A673 (cell line): ENCODE measurements around the gene TMEFF1. TPM values are rescaled to one million over a fixed set of nuclear protein-coding genes. Genes with fewer than 3 reads are reported as not detected.

Source experiments
- BruUV-seq: library from RNA; stranded (reverse); fragments of 400-500 nt; replicated peaks from 2 replicates; lab custom pipeline; 2021; lab: Mats Ljungman, UMichigan
- CTCF ChIA-PET: fragments of 300-600 bp; sonication (Branson Sonifier 250); formaldehyde crosslinking; loops from one replicate; lab custom pipeline; 2022; ENCODE audit warnings: antibody characterized with exemption; lab: Charles Lee
- POLR2A ChIA-PET: fragments of 300-600 bp; sonication (Branson Sonifier 250); formaldehyde crosslinking; loops from one replicate; lab custom pipeline; 2022; ENCODE audit warnings: antibody characterized with exemption; ENCODE audit not compliant: low non-redundant PET; lab: Charles Lee
- DNase-seq: peaks from one replicate; pipeline ENCODE4 v3.0.0-alpha.2; 2015; ENCODE audit warnings: low spot score
- H3K27ac ChIP-seq: fragments of 200-600 bp; sonication (generic); 2 replicates; pipeline ENCODE4 v1.5.1; 2016; ENCODE audit warnings: mixed run types, low read depth, mild to moderate bottlenecking, mixed read lengths, antibody characterized with exemption, low read length; ENCODE audit not compliant: poor library complexity, severe bottlenecking
- H3K27me3 ChIP-seq: fragments of 200-600 bp; sonication (generic); replicated peaks from 2 replicates; pipeline ENCODE4 v1.6.1; 2017; ENCODE audit warnings: mixed run types, low read depth, mild to moderate bottlenecking, mixed read lengths, antibody characterized with exemption, low read length; ENCODE audit not compliant: insufficient read depth, poor library complexity
- H3K36me3 ChIP-seq: fragments of 200-600 bp; sonication (generic); 2 replicates; pipeline ENCODE4 v1.6.1; 2016; ENCODE audit warnings: mixed run types, mild to moderate bottlenecking, mixed read lengths, antibody characterized with exemption, low read length; ENCODE audit not compliant: insufficient read depth, poor library complexity, severe bottlenecking
- H3K4me1 ChIP-seq: fragments of 200-600 bp; sonication (generic); 2 replicates; pipeline ENCODE4 v1.6.1; 2017; ENCODE audit warnings: mixed run types, mild to moderate bottlenecking, mixed read lengths, antibody characterized with exemption, low read length; ENCODE audit not compliant: insufficient read depth, poor library complexity, severe bottlenecking
- H3K4me3 ChIP-seq: fragments of 200-600 bp; sonication (generic); 2 replicates; pipeline ENCODE4 v1.5.1; 2016; ENCODE audit warnings: low read depth, mixed run types, mild to moderate bottlenecking, mixed read lengths, low read length; ENCODE audit not compliant: poor library complexity, severe bottlenecking
- H3K9me3 ChIP-seq: fragments of 200-600 bp; sonication (generic); 2 replicates; pipeline ENCODE4 v1.6.1; 2016; ENCODE audit warnings: mixed run types, low read depth, mild to moderate bottlenecking, mixed read lengths, antibody characterized with exemption, low read length; ENCODE audit not compliant: poor library complexity, severe bottlenecking
- CTCF ChIP-seq: fragments of 300-800, 200-600 bp; sonication (generic); conservative IDR thresholded peaks from 2 replicates; pipeline ENCODE4 v1.5.1; 2017; ENCODE audit warnings: low read depth, mild to moderate bottlenecking, antibody characterized with exemption, low read length, moderate library complexity, mixed read lengths
- EZH2 ChIP-seq: fragments of 200-600 bp; sonication (generic); IDR thresholded peaks from 2 replicates; pipeline ENCODE4 v1.6.1; 2017; ENCODE audit warnings: borderline replicate concordance, low read depth, mild to moderate bottlenecking, mixed read lengths, antibody characterized with exemption, low read length; ENCODE audit not compliant: poor library complexity, severe bottlenecking
- intact Hi-C: fragments of 100-400 bp; cut with micrococcal nuclease; formaldehyde crosslinking; loops from one replicate; pipeline ENCODE4 v1.10.0; 2022; ENCODE audit not compliant: unreplicated experiment
- total RNA-seq: library from RNA; stranded (reverse); gene quantifications from 2 replicates; pipeline ENCODE4 v1.2.3, GENCODE V29; 2021

The TMEFF1 gene
- total RNA-seq, 1 experiment from 2014 or later = 19.1 TPM

DNA sequence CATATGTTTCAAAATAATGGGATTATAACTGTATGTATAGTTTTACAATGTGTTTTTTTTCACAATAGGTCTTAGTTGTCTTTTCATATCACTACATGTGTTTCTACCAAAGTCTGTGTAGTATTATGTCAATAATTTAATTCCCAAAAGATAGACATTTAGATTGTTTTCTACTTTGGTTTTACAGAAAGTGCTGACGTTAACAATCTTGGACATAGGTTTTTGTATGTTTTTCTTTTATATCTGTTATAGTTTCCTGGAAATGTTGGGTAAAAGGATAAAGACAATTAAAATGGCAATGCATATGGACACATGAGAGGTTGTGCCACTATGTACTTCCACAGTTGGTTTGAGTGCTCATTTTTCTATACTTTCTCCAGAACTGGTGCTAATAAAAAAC, 15.2 kb downstream of the TMEFF1 start:
- POLR2A ChIA-PET = no interaction called here
- CTCF ChIA-PET = no interaction called here
- intact Hi-C loops = no loop called here

GRCh38 chr9:100489836-100490235, 16.9 kb downstream of the TMEFF1 start:
- intact Hi-C loops = no loop called here
- no TSS peak for BruUV-seq
- TF ChIP-seq EZH2 (no peak), CTCF (no peak)
- ChIA-PET CTCF (no interaction called here), POLR2A (no interaction called here)
- H3K27ac ChIP-seq = no peak overlapping the region
- no peak overlapping the region for H3K4me3 ChIP-seq
- H3K27me3 ChIP-seq = no peaks in the 10 kb centered on the region
- H3K9me3 ChIP-seq = no peaks in the 10 kb centered on the region
- no peaks in the 10 kb centered on the region for H3K36me3 ChIP-seq
- H3K4me1 ChIP-seq = peaks cover 5% of the 10 kb centered on the region
- no peak for DNase-seq

More for the DNA sequence above, 15.2 kb downstream of the TMEFF1 start:
- H3K4me3 ChIP-seq = no peak overlapping the region
- no peaks in the 10 kb centered on the region for H3K36me3 ChIP-seq
- TF ChIP-seq EZH2 (no peak), CTCF (no peak)
- H3K9me3 ChIP-seq = no peaks in the 10 kb centered on the region
- BruUV-seq = no TSS peak
- peaks cover 5% of the 10 kb centered on the region for H3K4me1 ChIP-seq
- DNase-seq = no peak
- no peak overlapping the region for H3K27ac ChIP-seq
- no peaks in the 10 kb centered on the region for H3K27me3 ChIP-seq

- intact Hi-C loops = no loop called here
- Histone ChIP-seq H3K27ac (no peak overlapping the region), H3K9me3 (no peaks in the 10 kb centered on the region), H3K27me3 (no peaks in the 10 kb centered on the region), H3K4me1 (peaks cover 5% of the 10 kb centered on the region), H3K4me3 (no peak overlapping the region), H3K36me3 (no peaks in the 10 kb centered on the region)
- no TSS peak for BruUV-seq
- ChIA-PET CTCF (no interaction called here), POLR2A (no interaction called here)
- no peak for DNase-seq
- no peak for TF ChIP-seq CTCF
- no peak for TF ChIP-seq EZH2
These were observed 20.0 kb downstream of the TMEFF1 start for GRCh38 chr9:100492952-100493351.
